Vagina (tissue), 2 donors: ENCODE measurements around the gene BCKDHA. TPM values are rescaled to one million over a fixed set of nuclear protein-coding genes. Genes with fewer than 3 reads are reported as not detected.

Experiments
- DNase-seq, 2 donors: peaks; one replicate each; pipeline ENCODE4 v3.0.0-alpha.2; 2017; ENCODE audit errors: extremely low spot score in 2 of 2
- H3K27ac ChIP-seq: fragments of 200-600 bp; sonication (generic); one replicate; pipeline ENCODE4 v1.5.1; 2019
- H3K27me3 ChIP-seq: fragments of 200-600 bp; sonication (generic); one replicate; pipeline ENCODE4 v1.5.1; 2019
- H3K36me3 ChIP-seq, 2 donors: fragments of 200-600 bp; sonication (generic); one replicate each; pipeline ENCODE4 v1.5.1; 2017 to 2019
- H3K4me1 ChIP-seq: fragments of 200-600 bp; sonication (generic); one replicate; pipeline ENCODE4 v1.5.1; 2019
- H3K4me3 ChIP-seq, 2 donors: fragments of 200-600 bp; sonication (generic); 1 replicate in 1 of 2; 2 replicates in 1 of 2; pipeline ENCODE4 v1.5.1; 2016 to 2019
- H3K9me3 ChIP-seq: fragments of 200-600 bp; sonication (generic); one replicate; pipeline ENCODE4 v1.5.1; 2019
- POLR2A ChIP-seq, 2 donors: fragments of 450-650 bp; IDR thresholded peaks; one replicate each; pipeline ENCODE4 v1.6.1; 2017; ENCODE audit warnings: antibody characterized with exemption in 2 of 2, mild to moderate bottlenecking in 2 of 2, moderate library complexity in 2 of 2
- POLR2AphosphoS5 ChIP-seq, 2 donors: sonication (generic); formaldehyde crosslinking; IDR thresholded peaks; one replicate each; pipeline ENCODE4 v1.9.0; 2017; ENCODE audit warnings: antibody characterized with exemption in 2 of 2, mild to moderate bottlenecking in 2 of 2, low read depth in 1 of 2; ENCODE audit not compliant: insufficient read depth in 1 of 2
- intact Hi-C: fragments of 100-400 bp; cut with DNase I; formaldehyde crosslinking; loops from one replicate; pipeline ENCODE4 v1.15.1; 2023
- total RNA-seq: library from RNA; depleted of rRNA; stranded (reverse); fragments of >200 nt; gene quantifications from one replicate; pipeline ENCODE4 v1.2.3, GENCODE V29; 2016
- TF ChIP-seq, protein P1 (sequence below), 3 experiments: fragments of 450-650 bp in 2 of 3; fragments of 200-600 bp in 1 of 3; sonication (generic) in 1 of 3; IDR thresholded peaks; one replicate each; pipeline ENCODE4 v1.5.1; 2017 to 2019; ENCODE audit warnings: antibody characterized with exemption in 3 of 3, mild to moderate bottlenecking in 2 of 3, moderate library complexity in 2 of 3

Gene BCKDHA
- total RNA-seq, 1 donor from 2014 or later, result 68.5 TPM

- TF ChIP-seq POLR2A (IDR thresholded peaks at IDR 0.05) (no peak), POLR2AphosphoS5 (IDR thresholded peaks at IDR 0.05; ENCODE audit: insufficient read depth in 1 of 2, low read depth in 1 of 2) (no peak)
- Histone ChIP-seq H3K27me3 (no peaks in the 10 kb centered on the region), H3K4me1 (peaks cover 19% of the 10 kb centered on the region), H3K9me3 (no peaks in the 10 kb centered on the region), H3K27ac (no peak overlapping the region), H3K4me3 (no peak overlapping the region), H3K36me3 (peaks cover 6 to 66% of the 10 kb centered on the region in 2 donors)
- DNase-seq, result no peak
- intact Hi-C loops, result no loop called here
Observed at GRCh38 chr19:41421314-41421713, 23.7 kb downstream of the BCKDHA start.

GRCh38 chr19:41421973-41422372 lies 24.4 kb downstream of the BCKDHA start:
- Histone ChIP-seq H3K27ac (no peak overlapping the region), H3K4me1 (peaks cover 26% of the 10 kb centered on the region), H3K4me3 (no peak overlapping the region), H3K9me3 (no peaks in the 10 kb centered on the region), H3K27me3 (no peaks in the 10 kb centered on the region), H3K36me3 (peaks cover 6 to 60% of the 10 kb centered on the region in 2 donors)
- DNase-seq, result no peak
- intact Hi-C loops, result no loop called here
- TF ChIP-seq, protein P1, sequence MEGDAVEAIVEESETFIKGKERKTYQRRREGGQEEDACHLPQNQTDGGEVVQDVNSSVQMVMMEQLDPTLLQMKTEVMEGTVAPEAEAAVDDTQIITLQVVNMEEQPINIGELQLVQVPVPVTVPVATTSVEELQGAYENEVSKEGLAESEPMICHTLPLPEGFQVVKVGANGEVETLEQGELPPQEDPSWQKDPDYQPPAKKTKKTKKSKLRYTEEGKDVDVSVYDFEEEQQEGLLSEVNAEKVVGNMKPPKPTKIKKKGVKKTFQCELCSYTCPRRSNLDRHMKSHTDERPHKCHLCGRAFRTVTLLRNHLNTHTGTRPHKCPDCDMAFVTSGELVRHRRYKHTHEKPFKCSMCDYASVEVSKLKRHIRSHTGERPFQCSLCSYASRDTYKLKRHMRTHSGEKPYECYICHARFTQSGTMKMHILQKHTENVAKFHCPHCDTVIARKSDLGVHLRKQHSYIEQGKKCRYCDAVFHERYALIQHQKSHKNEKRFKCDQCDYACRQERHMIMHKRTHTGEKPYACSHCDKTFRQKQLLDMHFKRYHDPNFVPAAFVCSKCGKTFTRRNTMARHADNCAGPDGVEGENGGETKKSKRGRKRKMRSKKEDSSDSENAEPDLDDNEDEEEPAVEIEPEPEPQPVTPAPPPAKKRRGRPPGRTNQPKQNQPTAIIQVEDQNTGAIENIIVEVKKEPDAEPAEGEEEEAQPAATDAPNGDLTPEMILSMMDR (IDR thresholded peaks at IDR 0.05), result no peak
- no peak for TF ChIP-seq POLR2AphosphoS5 (IDR thresholded peaks at IDR 0.05; ENCODE audit: insufficient read depth in 1 of 2, low read depth in 1 of 2)
- TF ChIP-seq POLR2A (IDR thresholded peaks at IDR 0.05), result no peak

- Histone ChIP-seq H3K9me3 (no peaks in the 10 kb centered on the region), H3K27me3 (no peaks in the 10 kb centered on the region), H3K4me3 (no peak overlapping the region), H3K4me1 (peaks cover 29% of the 10 kb centered on the region), H3K27ac (no peak overlapping the region), H3K36me3 (peaks cover 6 to 55% of the 10 kb centered on the region in 2 donors)
- DNase-seq, result no peak
- intact Hi-C loops, result no loop called here
- TF ChIP-seq POLR2A (IDR thresholded peaks at IDR 0.05) (no peak), POLR2AphosphoS5 (IDR thresholded peaks at IDR 0.05; ENCODE audit: insufficient read depth in 1 of 2, low read depth in 1 of 2) (no peak)
- TF ChIP-seq, protein P1 (IDR thresholded peaks at IDR 0.05), result no peak
Observed at GRCh38 chr19:41422456-41422855, 24.8 kb downstream of the BCKDHA start.

DNA sequence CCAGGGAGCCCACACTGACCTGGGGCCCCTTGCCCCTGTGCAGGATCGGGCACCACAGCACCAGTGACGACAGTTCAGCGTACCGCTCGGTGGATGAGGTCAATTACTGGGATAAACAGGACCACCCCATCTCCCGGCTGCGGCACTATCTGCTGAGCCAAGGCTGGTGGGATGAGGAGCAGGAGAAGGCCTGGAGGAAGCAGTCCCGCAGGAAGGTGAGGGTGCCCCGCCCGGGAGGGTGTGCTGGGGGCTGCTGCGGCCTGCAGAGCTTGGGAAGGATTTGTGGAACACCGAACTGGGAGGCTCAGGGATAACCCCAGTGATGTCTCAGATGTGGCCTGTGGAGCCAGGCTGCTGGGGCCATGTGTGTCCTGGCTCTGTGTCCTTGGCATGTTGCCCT lies 25.3 kb downstream of the BCKDHA start:
- intact Hi-C loops, result no loop called here
- Histone ChIP-seq H3K27ac (no peak overlapping the region), H3K36me3 (peaks cover 6 to 55% of the 10 kb centered on the region in 2 donors), H3K9me3 (no peaks in the 10 kb centered on the region), H3K27me3 (no peaks in the 10 kb centered on the region), H3K4me3 (no peak overlapping the region), H3K4me1 (peaks cover 34% of the 10 kb centered on the region)
- TF ChIP-seq POLR2A (IDR thresholded peaks at IDR 0.05), result no peak
- TF ChIP-seq, protein P1 (IDR thresholded peaks at IDR 0.05), result no peak
- no peak for DNase-seq

GRCh38 chr19:41424335-41425173 lies 26.9 kb downstream of the BCKDHA start:
- no peak for DNase-seq
- peak overlapping the region in 1 of 2 donors; percentile 61 for H3K4me3 ChIP-seq
- H3K27me3 ChIP-seq, result no peaks in the 10 kb centered on the region
- H3K9me3 ChIP-seq, result no peaks in the 10 kb centered on the region
- peaks cover 6 to 44% of the 10 kb centered on the region in 2 donors for H3K36me3 ChIP-seq
- peaks cover 46% of the 10 kb centered on the region for H3K4me1 ChIP-seq
- peak overlapping the region; percentile 90 for H3K27ac ChIP-seq
- TF ChIP-seq POLR2A (IDR thresholded peaks at IDR 0.05) (no peak), POLR2AphosphoS5 (IDR thresholded peaks at IDR 0.05; ENCODE audit: insufficient read depth in 1 of 2, low read depth in 1 of 2) (no peak)
- TF ChIP-seq, protein P1 (IDR thresholded peaks at IDR 0.05), result no peak
- intact Hi-C loops, result no loop called here
